Measurements from ENCODE around the gene CADM2. TPM values are rescaled to one million over a fixed set of nuclear protein-coding genes. Genes with fewer than 3 reads are reported as not detected.
"Not testable (repeated sequence)": the region's sequence is repeated elsewhere in the genome, so short reads cannot be mapped to it uniquely, and the experiment has no call there.

The CADM2 gene
- total RNA-seq, 1 donor from 2014 or later: 4.3 TPM

GRCh38 chr3:85102781-85103180 is 144.0 kb downstream of the CADM2 start:
- peaks cover 14% of the 10 kb centered on the region for H3K9me3 ChIP-seq (replicated peaks)
- DNase-seq: no peak
- no peak overlapping the region for H3K4me3 ChIP-seq
- intact Hi-C loops (cut with micrococcal nuclease): no loop called here
- no peak for TF ChIP-seq CTCF (IDR thresholded peaks at IDR 0.05; ENCODE audit: borderline replicate concordance)
- no peaks in the 10 kb centered on the region for H3K27me3 ChIP-seq (ENCODE audit: low read depth)
- H3K36me3 ChIP-seq: no peaks in the 10 kb centered on the region
- H3K4me1 ChIP-seq: no peaks in the 10 kb centered on the region
- H3K27ac ChIP-seq (replicated peaks): no peak overlapping the region

GRCh38 chr3:85110393-85110792 is 151.6 kb downstream of the CADM2 start:
- Histone ChIP-seq H3K4me1 (no peaks in the 10 kb centered on the region), H3K27ac (replicated peaks) (no peak overlapping the region), H3K9me3 (replicated peaks) (no peaks in the 10 kb centered on the region), H3K36me3 (no peaks in the 10 kb centered on the region), H3K27me3 (ENCODE audit: low read depth) (no peaks in the 10 kb centered on the region), H3K4me3 (no peak overlapping the region)
- intact Hi-C loops (cut with micrococcal nuclease): no loop called here
- TF ChIP-seq CTCF (IDR thresholded peaks at IDR 0.05; ENCODE audit: borderline replicate concordance): no peak
- no peak for DNase-seq

GRCh38 chr3:85120879-85121278 is 162.1 kb downstream of the CADM2 start:
- TF ChIP-seq CTCF (IDR thresholded peaks at IDR 0.05; ENCODE audit: borderline replicate concordance): no peak
- peaks cover 33% of the 10 kb centered on the region for H3K9me3 ChIP-seq (replicated peaks)

GRCh38 chr3:85132864-85133263 is 174.1 kb downstream of the CADM2 start:
- H3K4me1 ChIP-seq; intact Hi-C loops (cut with micrococcal nuclease); H3K27ac ChIP-seq (replicated peaks); H3K36me3 ChIP-seq; DNase-seq; H3K27me3 ChIP-seq (ENCODE audit: low read depth); H3K4me3 ChIP-seq; H3K9me3 ChIP-seq (replicated peaks): not testable (repeated sequence)

More at GRCh38 chr3:85120879-85121278, 162.1 kb downstream of the CADM2 start:
- no peak overlapping the region for H3K27ac ChIP-seq (replicated peaks)
- H3K4me3 ChIP-seq: no peak overlapping the region
- no peaks in the 10 kb centered on the region for H3K4me1 ChIP-seq
- no peak for DNase-seq
- H3K36me3 ChIP-seq: no peaks in the 10 kb centered on the region
- H3K27me3 ChIP-seq (ENCODE audit: low read depth): no peaks in the 10 kb centered on the region
- intact Hi-C loops (cut with micrococcal nuclease): no loop called here

- intact Hi-C loops (cut with micrococcal nuclease); H3K27me3 ChIP-seq (ENCODE audit: low read depth); H3K4me3 ChIP-seq; H3K4me1 ChIP-seq; H3K9me3 ChIP-seq (replicated peaks); H3K36me3 ChIP-seq; H3K27ac ChIP-seq (replicated peaks); DNase-seq: not testable (repeated sequence)
These were observed 175.1 kb downstream of the CADM2 start for GRCh38 chr3:85133691-85134420.

- no peak overlapping the region for H3K4me3 ChIP-seq
- DNase-seq: no peak
- intact Hi-C loops (cut with micrococcal nuclease): no loop called here
- no peak for TF ChIP-seq CTCF (IDR thresholded peaks at IDR 0.05; ENCODE audit: borderline replicate concordance)
- no peak overlapping the region for H3K27ac ChIP-seq (replicated peaks)
- no peaks in the 10 kb centered on the region for H3K36me3 ChIP-seq
- H3K4me1 ChIP-seq: no peaks in the 10 kb centered on the region
- no peaks in the 10 kb centered on the region for H3K9me3 ChIP-seq (replicated peaks)
- no peaks in the 10 kb centered on the region for H3K27me3 ChIP-seq (ENCODE audit: low read depth)
These were observed 183.8 kb downstream of the CADM2 start for GRCh38 chr3:85142626-85143025.
